ENCODE measurements around the gene MTRF1L.

GRCh38 chr6:152941746-152942145 is 60.8 kb downstream of the MTRF1L start:
- TF ChIP-seq POLR2A (IDR thresholded peaks at IDR 0.05; ENCODE audit: low read length) (no peak), GATA1 (IDR thresholded peaks at IDR 0.05; ENCODE audit: low read depth, low read length) (no peak)

Data from erythroblast (primary cell).